Tibial nerve (tissue), 4 donors: ENCODE measurements around the gene KRTAP10-6. TPM values are rescaled to one million over a fixed set of nuclear protein-coding genes. Genes with fewer than 3 reads are reported as not detected.

Experiments used
- DNase-seq, 2 donors: peaks; one replicate each; pipeline ENCODE4 v3.0.0-alpha.2; 2019; ENCODE audit warnings: low spot score in 2 of 2
- H3K27ac ChIP-seq, 4 donors: fragments of 200-600 bp; sonication (generic) in 3 of 4; one replicate each; pipeline ENCODE4 v1.5.1; 2017 to 2019; ENCODE audit warnings: mild to moderate bottlenecking in 1 of 4
- H3K27me3 ChIP-seq, 2 donors: fragments of 200-600 bp; sonication (generic) in 1 of 2; one replicate each; pipeline versions ENCODE4 v1.5.1 to v1.6.0; 2017 to 2019
- H3K36me3 ChIP-seq, 3 donors: fragments of 200-600 bp; sonication (generic); one replicate each; pipeline ENCODE4 v1.5.1; 2018 to 2019
- H3K4me1 ChIP-seq, 4 donors: fragments of 200-600 bp; sonication (generic) in 3 of 4; one replicate each; pipeline ENCODE4 v1.5.1; 2017 to 2019
- H3K4me3 ChIP-seq, 4 donors: fragments of 200-600 bp; sonication (generic) in 3 of 4; one replicate each; pipeline ENCODE4 v1.5.1; 2017 to 2019; ENCODE audit warnings: mild to moderate bottlenecking in 1 of 4, moderate library complexity in 1 of 4
- H3K9me3 ChIP-seq, 4 donors: fragments of 200-600 bp; sonication (generic) in 3 of 4; one replicate each; pipeline ENCODE4 v1.5.1; 2017 to 2019
- CTCF ChIP-seq, 5 experiments: fragments of 200-600 bp in 3 of 5; fragments of 450-650 bp in 2 of 5; sonication (generic) in 3 of 5; IDR thresholded peaks; one replicate each; pipeline ENCODE4 v1.5.1; 2016 to 2019; ENCODE audit warnings: antibody characterized with exemption in 5 of 5, mild to moderate bottlenecking in 3 of 5, moderate library complexity in 2 of 5
- EP300 ChIP-seq, 2 donors: sonication (generic); formaldehyde crosslinking; IDR thresholded peaks; one replicate each; pipeline ENCODE4 v1.6.1; 2017; ENCODE audit warnings: antibody characterized with exemption in 2 of 2, mild to moderate bottlenecking in 1 of 2
- POLR2A ChIP-seq, 2 donors: fragments of 450-650 bp; IDR thresholded peaks; one replicate each; pipeline ENCODE4 v1.6.1; 2017; ENCODE audit warnings: antibody characterized with exemption in 2 of 2, mild to moderate bottlenecking in 2 of 2, moderate library complexity in 2 of 2
- WGBS, 2 donors: methylation state at CpG; one replicate each; pipeline ENCODE4 v1.1.5; 2018; 5-methylcytosine and 5-hydroxymethylcytosine counted together
- total RNA-seq, 4 donors: library from RNA; depleted of rRNA; stranded (reverse); fragments of >200 nt; gene quantifications; one replicate each; pipeline ENCODE4 v1.1.0, GENCODE V29; 2016

The KRTAP10-6 gene
- total RNA-seq, 4 donors from 2014 or later: not detected

DNA sequence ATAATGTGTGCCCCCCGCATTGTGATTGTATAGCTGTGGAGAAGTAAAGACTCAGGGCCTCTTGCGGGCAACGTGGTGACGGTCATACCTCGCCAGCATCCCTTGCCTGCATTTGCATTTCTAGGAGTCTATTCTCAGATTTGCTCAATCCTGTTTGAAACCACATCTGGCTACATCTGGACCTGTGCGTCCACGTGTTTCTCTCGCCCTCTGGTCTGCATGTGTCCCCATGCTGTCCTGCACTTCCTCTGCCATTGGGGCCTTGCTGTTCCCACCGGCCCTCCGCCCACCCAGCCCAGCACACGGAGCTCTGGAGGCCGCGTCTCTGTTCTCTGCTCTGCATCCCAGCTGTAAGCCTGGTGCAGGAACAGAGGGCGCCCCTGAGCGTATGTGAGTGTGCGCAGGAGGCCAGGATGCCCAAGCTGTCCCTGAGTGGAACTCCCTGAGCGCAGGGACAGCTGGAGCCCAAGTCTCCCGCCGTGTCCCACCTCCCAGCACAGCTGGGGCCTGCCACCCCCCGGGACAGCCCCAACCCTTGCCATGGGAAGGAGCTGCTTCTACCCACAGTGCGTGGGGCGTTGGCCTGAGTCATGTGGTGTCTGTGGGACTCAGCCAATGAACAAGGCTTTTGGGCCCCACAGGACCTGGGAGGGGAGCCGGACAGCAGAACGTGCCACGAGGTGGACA is 42.6 kb downstream of the KRTAP10-6 start:
- no peak overlapping the region for H3K4me3 ChIP-seq
- H3K27ac ChIP-seq: no peak overlapping the region
- no peaks in the 10 kb centered on the region for H3K36me3 ChIP-seq
- TF ChIP-seq POLR2A (IDR thresholded peaks at IDR 0.05) (no peak), CTCF (IDR thresholded peaks at IDR 0.05) (no peak), EP300 (IDR thresholded peaks at IDR 0.05) (no peak)
- H3K9me3 ChIP-seq: peaks cover 0 to 31% (median 6%) of the 10 kb centered on the region in 4 donors
- 53 to 64% methylated on average over 21 to 25 of the region's 25 CpGs for WGBS, 2 donors
- H3K27me3 ChIP-seq: peaks cover 0 to 22% of the 10 kb centered on the region in 2 donors
- no peak for DNase-seq
- H3K4me1 ChIP-seq: no peaks in the 10 kb centered on the region

GRCh38 chr21:44548922-44549321 is 43.4 kb downstream of the KRTAP10-6 start:
- Histone ChIP-seq H3K9me3 (peaks cover 0 to 27% (median 6%) of the 10 kb centered on the region in 4 donors), H3K4me3 (no peak overlapping the region), H3K27ac (no peak overlapping the region), H3K27me3 (peaks cover 0 to 22% of the 10 kb centered on the region in 2 donors), H3K36me3 (no peaks in the 10 kb centered on the region), H3K4me1 (no peaks in the 10 kb centered on the region)
- TF ChIP-seq CTCF (IDR thresholded peaks at IDR 0.05): no peak
- 17 to 25% methylated on average over 14 of the region's 14 CpGs for WGBS, 2 donors
- no peak for DNase-seq

DNA sequence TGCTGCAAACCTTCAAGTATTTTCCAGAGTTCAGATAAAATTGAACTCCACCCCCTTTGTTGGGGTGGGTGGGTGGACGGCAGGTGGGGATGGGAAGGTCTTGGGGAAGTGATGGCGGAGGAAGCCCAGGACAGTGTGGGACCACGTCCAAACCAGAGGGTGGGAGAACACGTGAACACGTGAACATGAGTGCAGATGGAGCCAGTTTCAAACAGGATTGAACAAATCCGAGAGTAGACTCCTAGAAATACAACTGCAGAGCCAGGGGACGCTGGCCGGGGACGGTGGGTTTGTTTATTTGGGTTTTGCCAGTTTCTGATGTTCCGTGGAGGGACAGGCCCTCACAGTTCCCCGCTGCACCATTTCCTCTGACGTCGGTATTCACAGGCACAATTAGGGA is 43.9 kb downstream of the KRTAP10-6 start:
- no peak overlapping the region for H3K4me3 ChIP-seq
- H3K36me3 ChIP-seq: no peaks in the 10 kb centered on the region

DNA sequence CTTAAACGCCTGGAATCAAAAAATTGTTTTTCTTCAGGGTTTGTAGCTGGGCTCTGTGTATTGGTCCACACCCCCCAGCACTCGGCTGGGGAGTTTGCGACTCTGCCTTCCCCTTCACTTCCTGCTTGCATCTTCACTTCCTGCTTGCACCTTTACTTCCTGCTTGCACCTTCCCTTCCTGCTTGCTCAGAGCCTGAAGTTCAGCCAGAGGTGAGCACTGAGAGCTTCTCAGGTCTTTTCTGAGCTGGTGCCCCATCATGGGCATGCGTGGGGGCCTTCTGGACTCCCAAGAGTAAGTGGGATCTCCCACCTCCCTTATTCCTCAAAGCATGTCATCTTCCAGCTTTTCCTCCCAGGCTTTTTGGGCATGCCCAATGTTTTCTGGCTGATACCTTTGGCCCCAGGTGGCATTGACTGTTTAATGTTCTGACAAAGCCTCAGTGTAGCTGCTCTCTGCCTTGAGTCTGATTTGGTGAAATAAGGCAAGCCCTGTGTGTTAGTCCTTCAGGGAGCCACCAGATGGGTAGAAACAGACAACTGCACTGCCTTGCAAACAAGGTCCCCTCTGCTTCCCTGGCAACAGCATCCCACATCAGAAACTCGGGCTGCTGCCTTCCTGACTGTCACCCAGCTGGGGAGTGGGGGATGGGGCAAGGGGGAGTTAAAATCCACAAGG is 44.5 kb downstream of the KRTAP10-6 start:
- DNase-seq: no peak
- TF ChIP-seq EP300 (IDR thresholded peaks at IDR 0.05): no peak
- TF ChIP-seq POLR2A (IDR thresholded peaks at IDR 0.05): no peak
- H3K27ac ChIP-seq: no peak overlapping the region
- H3K4me1 ChIP-seq: no peaks in the 10 kb centered on the region
- peaks cover 0 to 22% of the 10 kb centered on the region in 2 donors for H3K27me3 ChIP-seq
- no peaks in the 10 kb centered on the region for H3K36me3 ChIP-seq
- WGBS, 2 donors: 54 to 55% methylated on average over 5 of the region's 5 CpGs
- no peak overlapping the region for H3K4me3 ChIP-seq
- H3K9me3 ChIP-seq: peaks cover 0 to 36% (median 6%) of the 10 kb centered on the region in 4 donors

More for the DNA sequence above, 43.9 kb downstream of the KRTAP10-6 start:
- H3K27me3 ChIP-seq: peaks cover 0 to 22% of the 10 kb centered on the region in 2 donors
- H3K4me1 ChIP-seq: no peaks in the 10 kb centered on the region
- TF ChIP-seq EP300 (IDR thresholded peaks at IDR 0.05): no peak
- no peak for TF ChIP-seq CTCF (IDR thresholded peaks at IDR 0.05)
- TF ChIP-seq POLR2A (IDR thresholded peaks at IDR 0.05): no peak
- no peak overlapping the region for H3K27ac ChIP-seq
- no peak for DNase-seq
- H3K9me3 ChIP-seq: peaks cover 0 to 31% (median 6%) of the 10 kb centered on the region in 4 donors
- 54 to 63% methylated on average over 13 of the region's 13 CpGs for WGBS, 2 donors

DNA sequence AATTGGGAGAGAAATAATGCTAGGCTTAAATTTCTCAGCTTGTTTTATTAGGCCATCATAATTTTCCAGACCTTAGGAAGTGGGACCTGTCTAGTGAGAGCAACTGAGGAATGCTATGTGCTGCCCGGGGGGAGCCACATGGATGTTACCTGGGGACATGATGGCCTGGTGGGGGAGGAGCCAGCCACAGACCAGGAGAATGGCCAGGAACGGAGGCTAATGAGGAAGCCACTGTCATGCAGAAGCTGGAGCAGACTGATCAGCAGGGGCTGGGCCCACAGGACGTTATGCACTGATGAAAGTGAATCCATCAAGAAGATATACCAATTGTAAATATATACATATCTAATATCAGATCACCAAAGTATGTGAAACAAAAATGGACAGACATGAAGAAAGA is 47.7 kb downstream of the KRTAP10-6 start:
- no peak for TF ChIP-seq POLR2A (IDR thresholded peaks at IDR 0.05)
- DNase-seq: no peak
- H3K27me3 ChIP-seq: peaks cover 0 to 10% of the 10 kb centered on the region in 2 donors
- H3K36me3 ChIP-seq: no peaks in the 10 kb centered on the region
- no peak overlapping the region for H3K27ac ChIP-seq
- no peak overlapping the region for H3K4me3 ChIP-seq
- no peaks in the 10 kb centered on the region for H3K4me1 ChIP-seq
- peaks cover 0 to 53% (median 8%) of the 10 kb centered on the region in 4 donors for H3K9me3 ChIP-seq
- WGBS, 2 donors: 66 to 69% methylated on average over 3 of the region's 3 CpGs

GRCh38 chr21:44542716-44543115 is 49.6 kb downstream of the KRTAP10-6 start:
- 66 to 71% methylated on average over 1 of the region's 1 CpG for WGBS, 2 donors
- Histone ChIP-seq H3K27ac (no peak overlapping the region), H3K27me3 (no peaks in the 10 kb centered on the region), H3K4me1 (no peaks in the 10 kb centered on the region), H3K9me3 (peaks cover 0 to 52% (median 8%) of the 10 kb centered on the region in 4 donors), H3K36me3 (no peaks in the 10 kb centered on the region), H3K4me3 (no peak overlapping the region)
- TF ChIP-seq CTCF (IDR thresholded peaks at IDR 0.05) (no peak), POLR2A (IDR thresholded peaks at IDR 0.05) (no peak), EP300 (IDR thresholded peaks at IDR 0.05) (no peak)
- DNase-seq: no peak
